Epithelial cell of prostate (primary cell): Measurements from ENCODE around the gene RFPL2.
"Not testable (repeated sequence)": the region's sequence is repeated elsewhere in the genome, so short reads cannot be mapped to it uniquely, and the experiment has no call there.

Experiments
- DNase-seq: peaks from one replicate; pipeline ENCODE4 v3.0.0-alpha.2; 2011; ENCODE audit warnings: low read depth, low spot score
- H3K27ac ChIP-seq: fragments of 450-650 bp; 2 replicates; pipeline ENCODE4 v1.5.1; 2017; ENCODE audit warnings: mild to moderate bottlenecking

Gene RFPL2

DNA sequence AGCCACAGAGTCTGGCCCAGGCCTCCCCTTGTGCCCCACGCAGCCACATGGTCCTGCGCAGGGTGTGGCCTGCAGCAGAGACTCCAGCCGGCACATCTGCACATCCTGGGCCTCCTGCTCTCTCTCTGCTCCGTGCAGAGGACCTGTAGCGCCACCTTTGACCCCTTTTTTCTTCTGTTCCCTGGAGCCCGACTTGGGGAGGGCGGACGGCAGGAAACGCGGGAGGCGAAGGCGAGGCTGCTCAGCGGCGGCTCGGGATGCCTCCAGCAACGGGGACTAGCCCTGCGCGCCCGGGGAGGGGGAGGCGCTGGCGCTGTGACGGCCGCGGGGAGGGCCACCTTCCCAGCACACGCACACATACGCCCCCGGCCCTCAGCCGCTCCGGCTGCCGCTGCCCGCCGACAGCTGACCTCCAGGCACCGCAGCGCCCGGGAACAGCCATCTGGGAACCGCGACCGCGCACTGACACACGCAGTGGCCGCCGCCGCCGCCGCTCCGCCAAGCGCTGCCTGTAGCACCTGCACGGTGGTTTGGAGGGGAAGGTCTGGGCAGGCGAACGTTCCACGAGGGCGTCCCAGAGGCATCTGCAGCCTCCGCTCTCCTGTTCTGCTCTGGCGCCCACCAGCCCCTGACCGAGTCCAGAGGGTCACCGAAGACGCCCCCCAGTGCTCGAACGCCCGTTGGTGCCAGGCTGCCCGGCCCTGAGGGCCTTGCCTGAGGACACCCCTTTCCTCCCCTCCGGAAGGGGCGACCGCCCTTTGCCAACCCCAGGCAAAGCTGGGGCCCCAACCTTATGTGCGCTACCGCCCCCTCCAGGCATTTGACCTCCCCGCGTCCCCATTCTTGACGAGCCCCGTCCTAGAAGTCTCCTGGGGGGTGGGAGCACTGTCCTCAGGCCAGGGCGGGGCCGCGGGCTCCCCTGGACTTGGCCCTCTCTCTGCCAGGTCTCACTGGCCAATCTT is 28.9 kb downstream of the RFPL2 start:
- no peak for DNase-seq
- no peak overlapping the region for H3K27ac ChIP-seq

DNA sequence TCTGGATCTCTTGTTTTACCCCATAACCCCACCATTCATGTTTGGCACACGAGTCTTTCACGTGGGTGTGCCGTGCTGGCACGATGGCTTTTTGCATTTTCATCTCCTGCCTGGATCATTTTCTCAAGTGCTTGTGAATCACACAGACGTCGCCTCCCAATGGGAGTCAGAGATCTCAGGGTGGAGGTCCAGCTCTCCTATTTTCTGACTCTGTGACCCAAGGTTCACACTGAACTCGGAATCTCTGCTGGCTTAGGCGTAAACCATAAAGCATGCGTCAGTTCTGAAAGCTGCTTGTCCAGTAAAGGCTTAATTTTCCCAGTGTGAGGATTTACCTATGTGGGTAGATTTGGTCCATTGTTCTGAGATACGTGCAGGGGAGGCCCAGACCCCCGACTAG is 29.8 kb downstream of the RFPL2 start:
- DNase-seq = no peak
- H3K27ac ChIP-seq = no peak overlapping the region

DNA sequence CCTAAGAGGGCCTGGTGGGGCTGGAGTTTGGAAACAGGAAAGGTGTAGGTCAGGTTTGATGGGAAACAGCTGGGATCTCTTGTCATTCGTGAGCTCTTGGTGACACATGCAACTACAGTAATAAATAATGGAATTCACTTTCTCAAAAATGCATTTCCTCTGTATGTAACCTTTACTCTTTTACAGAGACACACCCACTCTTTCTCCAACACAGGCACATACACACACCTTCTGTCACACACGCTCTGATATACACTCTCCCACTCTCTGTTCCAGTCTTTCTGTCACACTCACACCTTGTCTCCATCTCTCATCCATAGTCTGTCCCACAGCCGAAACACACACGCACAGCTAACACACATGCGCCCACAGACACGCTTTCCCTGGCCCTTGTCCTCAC is 39.2 kb downstream of the RFPL2 start:
- no peak for DNase-seq

DNA sequence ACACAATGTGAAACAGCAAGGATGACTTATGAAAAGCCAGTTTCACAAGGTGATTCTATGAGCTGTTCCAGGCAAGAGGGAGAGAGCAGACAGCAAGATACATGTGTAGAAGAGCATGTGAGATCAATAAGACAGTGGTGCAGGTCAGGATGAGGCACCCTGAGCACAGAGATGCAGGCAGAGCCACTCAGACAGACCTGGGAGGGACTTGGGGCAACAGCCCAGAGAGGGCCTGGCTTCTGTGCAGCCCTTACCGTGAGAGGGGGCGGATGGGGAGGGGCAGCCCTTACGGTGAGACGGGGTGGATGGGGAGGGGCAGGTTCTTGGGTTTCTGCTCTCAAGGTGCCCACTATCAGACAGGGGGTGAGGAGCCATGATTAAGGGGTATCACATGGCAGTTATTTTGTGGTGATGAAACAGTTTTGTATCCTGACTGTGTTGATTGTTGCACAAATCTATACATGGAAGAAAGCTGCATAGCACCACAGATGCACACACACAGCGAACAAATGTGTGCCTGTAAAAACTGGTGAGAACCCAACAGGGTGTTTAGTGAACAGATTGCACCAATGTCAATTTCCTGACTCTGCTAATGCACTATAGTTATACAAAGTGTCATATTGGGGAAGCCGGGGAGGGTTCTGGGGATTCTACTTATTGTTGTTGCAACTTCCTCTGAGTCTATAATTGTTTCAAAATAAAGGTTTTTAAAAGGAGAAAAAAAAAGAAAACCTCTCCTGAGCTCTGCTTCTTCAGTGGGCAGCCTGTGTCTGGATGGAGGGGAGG is 40.6 kb downstream of the RFPL2 start:
- no peak overlapping the region for H3K27ac ChIP-seq
- no peak for DNase-seq

More for the DNA sequence above, 39.2 kb downstream of the RFPL2 start:
- no peak overlapping the region for H3K27ac ChIP-seq

DNA sequence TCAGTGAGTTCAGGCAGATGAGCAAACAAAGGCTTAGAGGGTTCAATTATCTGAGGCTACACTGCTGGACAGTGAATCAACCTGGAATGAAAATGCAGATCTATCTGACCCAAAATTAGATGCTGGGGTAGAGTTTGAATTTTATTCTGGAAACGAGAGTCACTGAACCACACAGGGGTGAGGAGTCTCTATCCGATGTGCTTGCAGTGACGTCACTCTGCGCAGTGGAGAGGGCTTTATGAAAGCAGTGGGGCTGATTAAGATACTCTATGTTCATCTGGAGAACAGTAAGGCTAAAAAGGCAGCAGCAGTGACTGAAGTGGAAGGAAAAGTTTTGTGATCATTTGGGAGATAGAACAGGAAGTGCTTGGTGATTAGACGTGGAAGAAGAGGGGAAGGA is 44.5 kb downstream of the RFPL2 start:
- H3K27ac ChIP-seq, DNase-seq: not testable (repeated sequence)

DNA sequence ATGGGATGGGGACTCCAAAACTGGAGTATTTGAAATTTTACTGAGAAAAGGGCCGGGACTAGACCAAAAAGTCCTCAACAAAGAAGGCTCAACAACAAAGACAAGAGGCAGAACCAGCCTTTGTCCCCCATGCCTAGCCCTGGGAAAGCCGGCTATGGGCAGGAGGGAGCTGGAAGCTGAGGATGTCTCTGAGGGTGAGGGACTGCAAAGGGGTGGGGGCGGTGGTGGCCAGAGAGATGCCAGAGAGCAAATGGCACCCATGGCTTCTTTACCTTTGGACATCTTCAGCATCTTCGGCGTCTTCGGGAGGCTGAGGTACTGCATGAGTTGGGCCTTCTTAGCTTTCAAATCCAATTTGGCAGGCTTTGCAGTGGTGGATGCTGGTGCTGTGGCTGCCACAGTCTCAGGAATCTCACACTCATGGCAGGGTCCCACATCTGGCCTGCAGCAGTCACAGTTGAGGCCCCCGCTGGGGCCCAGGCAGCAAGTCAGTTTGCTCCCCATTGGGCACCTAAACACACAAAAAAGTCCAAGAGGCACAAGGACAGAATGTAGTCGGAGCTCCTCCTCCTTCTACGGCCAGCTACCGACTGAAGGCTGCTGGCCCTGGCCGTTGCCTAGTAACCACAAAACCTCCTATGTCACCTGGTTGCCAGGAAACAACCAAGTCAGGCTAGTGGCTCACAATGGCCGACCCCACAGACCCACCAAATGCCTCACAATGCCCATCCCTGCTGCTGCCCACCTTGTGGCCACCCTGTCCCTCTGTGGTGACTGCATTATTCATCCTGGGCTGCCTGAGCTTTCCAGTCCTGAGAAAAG is 46.0 kb downstream of the RFPL2 start, which contains the start of gene C22orf42:
C22orf42 (minus strand) TSS at position 592 of the 822 bp plus-strand sequence; CDS start at position 504, 88 bp downstream.
- DNase-seq = no peak
- no peak within 1 kb of the TSS for H3K27ac ChIP-seq

DNA sequence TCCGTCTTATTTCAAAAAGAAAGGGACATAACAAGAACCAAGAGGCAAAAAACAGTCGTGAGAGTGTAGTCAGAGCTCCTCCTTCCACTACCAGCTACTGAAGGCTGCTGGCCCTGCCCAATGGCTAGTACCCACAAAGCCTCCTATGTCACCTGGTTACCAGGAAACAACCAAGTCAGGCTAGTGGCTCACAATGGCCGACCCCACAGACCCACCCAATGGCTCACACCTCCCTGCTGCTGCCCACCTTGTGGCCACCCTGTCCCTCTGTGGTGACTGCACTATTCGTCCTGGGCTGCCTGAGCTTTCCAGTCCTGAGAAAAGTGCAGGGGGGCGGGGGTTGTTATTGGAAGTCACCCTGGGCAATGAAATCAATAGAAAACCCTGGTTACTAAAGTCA is 47.2 kb downstream of the RFPL2 start:
- not testable (repeated sequence) for DNase-seq, H3K27ac ChIP-seq

DNA sequence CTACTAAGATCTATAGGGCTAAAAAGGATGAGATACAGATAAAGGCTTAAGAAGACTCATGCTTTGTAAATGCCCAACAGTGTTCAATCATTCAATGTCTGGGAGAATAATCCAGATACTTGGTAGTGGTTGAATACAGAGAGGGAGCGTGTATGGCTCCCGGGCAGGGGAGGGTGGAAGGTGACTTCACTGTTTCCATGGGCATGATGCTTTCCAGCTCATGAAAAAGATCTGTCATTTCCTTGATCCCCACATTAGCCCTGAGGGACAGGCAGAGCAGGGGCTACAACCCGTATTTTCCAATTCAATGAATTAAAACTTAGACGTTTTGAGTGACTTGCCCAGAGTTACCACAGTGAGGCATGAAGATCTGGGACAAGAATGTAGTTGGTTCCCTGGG is 50.1 kb downstream of the RFPL2 start:
- not testable (repeated sequence) for H3K27ac ChIP-seq

DNA sequence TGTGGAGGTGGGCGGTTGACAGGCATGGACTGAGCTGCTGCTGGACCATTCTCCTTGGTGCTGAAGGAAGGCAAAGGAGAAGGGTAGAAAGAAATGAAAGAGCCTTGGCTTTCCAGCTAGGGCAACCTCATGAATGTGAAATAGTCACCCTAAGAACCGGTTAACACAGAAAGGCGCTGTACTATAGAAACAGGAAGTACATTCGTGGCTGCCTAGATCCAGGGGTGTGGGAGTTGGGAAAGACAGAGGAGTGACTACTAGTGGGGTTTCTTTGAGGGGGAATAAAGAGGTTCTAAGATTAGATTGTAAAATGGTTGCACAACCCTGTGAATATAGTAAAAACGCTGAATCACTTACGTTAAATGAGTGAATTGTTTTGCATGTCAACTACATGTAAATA is 53.2 kb downstream of the RFPL2 start:
- H3K27ac ChIP-seq, DNase-seq: not testable (repeated sequence)

More for the DNA sequence above, 50.1 kb downstream of the RFPL2 start:
- DNase-seq = not testable (repeated sequence)

DNA sequence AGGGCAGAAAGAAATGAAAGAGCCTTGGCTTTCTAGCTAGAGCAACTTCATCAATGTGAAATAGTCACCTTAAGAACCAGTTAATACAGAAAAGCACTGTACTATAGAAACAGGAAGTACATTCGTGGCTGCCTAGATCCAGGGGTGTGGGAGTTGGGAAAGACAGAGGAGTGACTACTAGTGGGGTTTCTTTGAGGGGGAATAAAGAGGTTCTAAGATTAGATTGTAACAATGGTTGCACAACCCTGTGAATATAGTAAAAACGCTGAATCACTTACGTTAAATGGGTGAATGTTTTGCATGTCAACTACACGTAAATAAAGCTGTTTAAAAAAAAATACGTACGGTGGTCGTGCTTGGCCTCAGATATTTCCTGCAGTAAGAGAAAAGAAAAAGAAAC is 54.2 kb downstream of the RFPL2 start:
- not testable (repeated sequence) for DNase-seq

DNA sequence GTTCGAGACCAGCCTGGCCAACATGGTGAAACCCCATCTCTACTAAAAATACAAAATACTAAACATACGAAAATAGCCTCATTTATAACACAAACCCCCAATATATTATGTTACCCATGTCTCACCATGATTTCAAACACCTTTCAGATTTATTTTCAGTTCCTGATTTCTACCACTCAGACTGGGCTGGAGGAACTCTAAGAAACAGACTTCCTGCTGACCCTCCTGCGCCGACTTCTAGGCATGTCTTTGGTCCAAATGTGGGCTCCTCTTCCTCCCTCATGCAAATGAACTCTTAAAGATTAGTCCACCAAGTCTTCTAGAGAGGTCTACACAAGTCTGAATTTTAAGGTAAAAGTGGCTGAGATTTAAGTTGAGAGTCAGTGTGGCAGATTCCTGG is 56.5 kb downstream of the RFPL2 start:
- DNase-seq, H3K27ac ChIP-seq: not testable (repeated sequence)

More for the DNA sequence above, 54.2 kb downstream of the RFPL2 start:
- not testable (repeated sequence) for H3K27ac ChIP-seq

DNA sequence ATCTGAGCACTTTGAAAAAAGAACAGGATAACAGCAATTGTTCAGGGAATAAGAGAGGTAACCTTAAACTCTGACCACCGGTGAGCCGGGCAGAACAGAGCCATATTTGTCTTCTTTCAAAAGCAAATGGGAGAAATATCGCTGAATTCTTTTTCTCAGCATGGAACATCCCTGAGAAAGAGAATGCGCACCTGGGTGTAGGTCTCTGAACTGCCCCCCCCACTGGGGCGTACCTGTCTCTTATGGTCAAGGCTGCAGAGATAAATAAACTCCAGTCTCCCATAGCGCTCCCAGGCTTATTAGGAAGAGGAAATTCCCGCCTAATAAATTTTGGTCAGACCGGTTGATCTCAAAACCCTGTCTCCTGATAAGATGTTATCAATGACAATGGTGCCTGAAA is 57.7 kb downstream of the RFPL2 start:
- DNase-seq, H3K27ac ChIP-seq: not testable (repeated sequence)

DNA sequence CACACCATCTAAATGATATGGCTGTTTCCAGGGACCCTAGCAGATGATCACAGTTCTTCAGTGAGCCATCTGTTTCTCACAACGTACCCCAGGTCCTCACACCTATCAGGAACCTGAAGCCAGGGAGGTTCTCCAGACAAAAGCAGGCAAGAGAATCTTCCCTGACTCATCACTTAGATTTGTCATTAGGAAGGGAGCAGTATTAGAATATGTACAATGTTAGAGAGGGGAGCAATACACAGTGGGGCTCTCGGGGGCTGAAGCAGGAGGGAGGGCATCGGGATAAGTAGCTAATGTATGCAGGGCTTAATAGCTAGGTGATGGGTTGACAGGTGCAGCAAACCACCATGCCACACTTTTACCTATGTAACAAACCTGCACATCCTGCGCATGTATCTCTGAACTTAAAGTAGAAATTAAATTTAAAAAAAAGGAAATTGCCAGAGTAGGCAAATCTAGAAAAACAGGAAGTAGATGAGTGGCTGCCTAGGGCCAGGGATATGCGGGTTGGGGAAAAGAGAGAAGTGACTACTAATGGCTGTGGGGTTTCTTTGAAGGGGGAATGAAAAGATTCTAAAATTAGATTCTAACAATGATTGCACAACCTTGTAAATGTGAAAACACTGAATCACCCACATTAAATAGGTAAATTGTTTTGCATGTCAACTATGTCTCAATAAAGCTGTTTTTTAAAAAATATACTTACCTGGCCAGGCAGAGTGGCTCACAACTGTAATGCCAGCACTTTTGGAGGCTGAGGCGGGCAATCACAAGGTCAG is 60.2 kb downstream of the RFPL2 start:
- H3K27ac ChIP-seq = no peak overlapping the region

DNA sequence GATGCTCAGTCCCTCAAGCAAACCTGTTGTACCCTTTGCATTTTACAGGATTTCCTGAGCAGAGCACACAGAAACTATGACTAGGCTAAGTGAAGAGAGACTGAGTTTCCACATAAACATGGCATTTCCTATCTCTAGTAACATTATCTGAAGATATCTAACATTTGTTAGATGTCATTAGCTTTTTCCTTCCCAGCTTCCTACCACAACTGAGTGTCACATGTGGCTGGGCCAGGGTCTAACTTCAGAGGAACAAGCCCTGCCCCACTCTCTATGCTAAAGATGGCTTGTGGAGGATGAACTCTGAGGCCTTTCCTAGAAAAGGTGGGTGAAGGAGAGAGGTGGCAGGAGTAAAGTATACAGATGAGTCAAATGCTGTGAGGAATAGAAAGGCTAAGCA is 62.3 kb downstream of the RFPL2 start:
- no peak for DNase-seq

More for the DNA sequence above, 60.2 kb downstream of the RFPL2 start:
- DNase-seq = no peak

DNA sequence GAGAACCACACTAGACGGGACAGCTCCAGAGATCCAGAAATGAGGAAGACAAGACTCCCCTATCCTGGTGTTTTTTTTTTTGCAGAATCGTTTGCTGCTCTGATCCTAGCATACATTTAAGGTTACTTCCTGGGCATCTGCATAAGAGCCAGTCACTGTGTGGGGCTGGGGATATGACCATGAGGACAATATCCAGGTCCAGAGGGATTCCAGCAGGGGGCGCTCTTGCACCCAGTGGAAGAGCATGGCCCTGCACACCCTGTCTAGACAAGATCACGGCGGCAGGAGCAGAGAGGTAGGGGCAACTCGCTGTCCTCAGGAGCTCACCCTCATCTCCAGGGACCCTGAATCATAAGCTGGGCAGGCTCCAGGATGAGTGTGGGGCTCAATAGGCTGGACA is 64.2 kb downstream of the RFPL2 start:
- DNase-seq, H3K27ac ChIP-seq: not testable (repeated sequence)

More for the DNA sequence above, 62.3 kb downstream of the RFPL2 start:
- H3K27ac ChIP-seq = no peak overlapping the region
